Brain microvascular endothelial cell (primary cell): Measurements from ENCODE around the gene HNRNPDL.
A peak's percentile ranks its signal among the peaks of the same experiment; 100 is the strongest.

Experiments used
- DNase-seq: peaks from one replicate; pipeline ENCODE4 v3.0.0-alpha.2; 2020
- H3K27ac ChIP-seq: fragments of 250-450 bp; sonication (Bioruptor Pico); 2 replicates; pipeline ENCODE4 v1.5.1; 2020; ENCODE audit warnings: mild to moderate bottlenecking, moderate library complexity
- H3K27me3 ChIP-seq: fragments of 250-450 bp; sonication (Bioruptor Pico); replicated peaks from 2 replicates; pipeline ENCODE4 v1.5.1; 2020; ENCODE audit warnings: mild to moderate bottlenecking
- H3K36me3 ChIP-seq: fragments of 250-450 bp; sonication (Bioruptor Pico); replicated peaks from 2 replicates; pipeline ENCODE4 v1.5.1; 2020; ENCODE audit warnings: mild to moderate bottlenecking
- H3K4me3 ChIP-seq: 2 replicates; pipeline ENCODE4 v1.5.1; 2011; ENCODE audit warnings: low read depth, mild to moderate bottlenecking, control low read depth, low read length, moderate library complexity
- in situ Hi-C: cut with HindIII; loops from 2 replicates; pipeline ENCODE4 v1.10.0; 2017; ENCODE audit warnings: low sequenced_read_pairs, low pct_ligation_motif_present
- TF ChIP-seq, protein P1 (sequence below): IDR thresholded peaks from 2 replicates; pipeline ENCODE4 v1.5.1; 2011; ENCODE audit warnings: low read depth, mild to moderate bottlenecking, moderate library complexity, low read length, control low read depth, inconsistent platforms; ENCODE audit errors: missing control alignments

HNRNPDL gene

GRCh38 chr4:82430964-82431745, 893 bp upstream of the HNRNPDL start:
- TF ChIP-seq, protein P1, sequence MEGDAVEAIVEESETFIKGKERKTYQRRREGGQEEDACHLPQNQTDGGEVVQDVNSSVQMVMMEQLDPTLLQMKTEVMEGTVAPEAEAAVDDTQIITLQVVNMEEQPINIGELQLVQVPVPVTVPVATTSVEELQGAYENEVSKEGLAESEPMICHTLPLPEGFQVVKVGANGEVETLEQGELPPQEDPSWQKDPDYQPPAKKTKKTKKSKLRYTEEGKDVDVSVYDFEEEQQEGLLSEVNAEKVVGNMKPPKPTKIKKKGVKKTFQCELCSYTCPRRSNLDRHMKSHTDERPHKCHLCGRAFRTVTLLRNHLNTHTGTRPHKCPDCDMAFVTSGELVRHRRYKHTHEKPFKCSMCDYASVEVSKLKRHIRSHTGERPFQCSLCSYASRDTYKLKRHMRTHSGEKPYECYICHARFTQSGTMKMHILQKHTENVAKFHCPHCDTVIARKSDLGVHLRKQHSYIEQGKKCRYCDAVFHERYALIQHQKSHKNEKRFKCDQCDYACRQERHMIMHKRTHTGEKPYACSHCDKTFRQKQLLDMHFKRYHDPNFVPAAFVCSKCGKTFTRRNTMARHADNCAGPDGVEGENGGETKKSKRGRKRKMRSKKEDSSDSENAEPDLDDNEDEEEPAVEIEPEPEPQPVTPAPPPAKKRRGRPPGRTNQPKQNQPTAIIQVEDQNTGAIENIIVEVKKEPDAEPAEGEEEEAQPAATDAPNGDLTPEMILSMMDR, result no peak
- peaks cover 23% of the 10 kb centered on the region for H3K36me3 ChIP-seq
- H3K4me3 ChIP-seq, result peak overlapping the region; percentile 85
- H3K27me3 ChIP-seq, result no peaks in the 10 kb centered on the region
- H3K27ac ChIP-seq, result peak overlapping the region; percentile 91
- in situ Hi-C loops, result no loop called here
- DNase-seq, result peak; percentile 16

DNA sequence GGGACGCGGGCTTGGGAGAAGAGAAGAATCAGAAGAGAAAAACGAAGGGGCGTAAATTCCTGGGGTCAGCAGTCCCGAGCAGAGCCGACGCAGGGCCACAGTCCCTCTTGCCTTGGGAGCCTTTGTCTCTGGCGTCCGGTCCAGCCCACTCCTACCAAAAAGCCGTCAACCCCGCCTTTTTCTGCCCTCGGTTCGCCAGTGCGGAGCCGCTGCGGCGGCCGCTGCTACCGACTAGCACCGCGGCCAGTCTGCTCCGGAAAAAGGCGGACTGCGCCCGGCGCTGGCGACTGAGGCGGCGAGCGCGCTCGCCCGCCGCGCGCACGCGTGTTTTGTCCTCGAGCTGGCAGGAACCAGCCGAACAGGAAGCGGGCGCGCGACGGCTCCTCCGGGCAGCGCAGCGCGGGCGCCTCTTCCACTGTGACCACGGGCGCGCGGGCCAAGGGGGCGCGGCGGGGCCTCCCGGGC, 502 bp downstream of the HNRNPDL start:
- peaks cover 37% of the 10 kb centered on the region for H3K36me3 ChIP-seq
- in situ Hi-C loops, result loop anchor here (10.0 kb wide), 1 partner anchor 55 kb away; the partner anchor contains the start of gene HNRNPD
- peak; percentile 13 for DNase-seq
- peak overlapping the region; percentile 85 for H3K4me3 ChIP-seq
- H3K27me3 ChIP-seq, result no peaks in the 10 kb centered on the region
- H3K27ac ChIP-seq, result peak overlapping the region; percentile 91
- TF ChIP-seq, protein P1, result no peak

DNA sequence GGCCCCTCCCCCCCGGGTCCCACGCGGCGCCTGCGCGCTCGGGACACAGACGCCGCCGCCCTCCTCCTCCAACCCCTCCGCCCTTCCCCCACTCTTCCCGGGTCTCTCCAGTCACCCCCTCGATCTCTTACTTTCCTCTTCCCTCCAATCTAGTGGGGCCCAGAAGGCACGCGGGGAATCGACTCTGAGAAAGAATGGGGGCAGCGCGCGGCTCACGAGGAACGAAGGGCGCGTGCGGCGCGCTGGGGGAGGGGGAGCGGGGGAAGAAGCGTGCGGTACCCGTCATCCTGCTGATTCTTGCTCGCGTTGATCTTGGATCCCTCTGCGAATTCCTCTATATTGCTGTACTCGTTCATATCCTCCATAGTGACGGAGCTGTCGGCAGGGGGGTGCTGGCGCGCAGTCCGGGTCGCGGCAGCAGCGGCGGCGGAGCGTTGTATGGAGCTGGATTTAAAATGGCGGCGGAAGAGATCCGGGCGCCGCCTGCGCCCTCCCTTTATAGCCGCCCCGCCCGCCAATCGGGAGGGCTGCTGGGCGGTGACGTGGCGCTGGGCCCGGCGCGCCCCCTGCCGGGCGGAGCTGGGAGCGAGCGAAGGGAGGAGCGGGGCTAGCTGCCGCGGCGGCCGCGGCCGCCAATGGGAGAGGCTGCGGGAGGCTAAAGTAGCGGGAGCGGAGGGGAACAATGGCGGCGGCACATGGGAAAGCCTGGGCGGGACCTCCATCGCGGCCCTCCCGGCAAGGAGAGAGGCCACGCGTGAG, 1.1 kb downstream of the HNRNPDL start:
- in situ Hi-C loops, result loop anchor here (10.0 kb wide), 1 partner anchor 54 kb away; the partner anchor contains the start of gene HNRNPD
- Histone ChIP-seq H3K4me3 (peak overlapping the region; percentile 93), H3K27me3 (no peaks in the 10 kb centered on the region), H3K36me3 (peaks cover 43% of the 10 kb centered on the region), H3K27ac (peak overlapping the region; percentile 91)
- peak; percentile 86 for DNase-seq
- TF ChIP-seq, protein P1, result peak; percentile 58

DNA sequence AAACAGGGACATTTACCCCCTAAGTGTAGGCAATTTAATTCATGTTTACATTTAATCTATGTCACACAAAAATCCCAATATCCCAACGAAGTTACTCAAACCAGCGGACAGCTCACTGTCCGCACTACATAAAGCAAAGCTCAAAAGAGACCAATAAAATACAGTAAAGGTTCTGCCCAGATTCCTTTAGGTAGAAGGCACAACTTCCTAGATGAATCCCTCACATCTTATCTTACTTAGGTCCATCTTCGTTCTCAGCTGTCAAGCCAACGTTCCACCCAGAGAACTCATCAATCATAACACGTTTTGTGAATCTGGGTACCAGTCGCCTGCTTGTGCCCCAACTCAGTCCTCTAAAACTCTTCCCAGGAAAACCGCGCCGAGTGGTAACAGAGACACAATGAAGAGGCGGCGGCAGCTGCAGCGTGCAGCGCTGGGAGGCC, 1.7 kb downstream of the HNRNPDL start:
- H3K27me3 ChIP-seq, result no peaks in the 10 kb centered on the region
- no peak for DNase-seq
- H3K36me3 ChIP-seq, result peaks cover 49% of the 10 kb centered on the region
- TF ChIP-seq, protein P1, result no peak
- in situ Hi-C loops, result loop anchor here (10.0 kb wide), 1 partner anchor 54 kb away; the partner anchor contains the start of gene HNRNPD
- H3K4me3 ChIP-seq, result peak overlapping the region; percentile 93
- peak overlapping the region; percentile 91 for H3K27ac ChIP-seq

DNA sequence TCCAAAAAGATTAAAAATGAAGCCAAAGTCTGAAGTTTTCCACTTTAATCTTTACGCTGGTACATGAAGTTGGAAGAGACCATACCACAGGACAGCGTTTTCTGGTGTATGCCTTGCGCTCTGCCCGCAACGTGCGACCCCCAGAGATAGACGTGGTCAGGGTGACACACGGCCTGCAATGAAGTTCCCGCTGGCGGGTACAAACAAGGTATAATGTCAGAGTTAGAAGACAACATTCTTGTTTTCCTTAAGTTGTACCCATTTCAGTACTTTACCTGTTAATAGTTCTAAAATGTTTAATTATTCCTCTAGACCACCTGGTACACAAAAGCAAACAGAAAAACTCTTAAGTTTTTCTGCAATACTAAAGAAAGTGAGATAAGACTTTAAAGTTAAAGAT, 4.8 kb downstream of the HNRNPDL start:
- Histone ChIP-seq H3K4me3 (no peak overlapping the region), H3K27ac (no peak overlapping the region), H3K27me3 (no peaks in the 10 kb centered on the region), H3K36me3 (peaks cover 55% of the 10 kb centered on the region)
- in situ Hi-C loops, result loop anchor here (10.0 kb wide), 1 partner anchor 51 kb away; the partner anchor contains the start of gene HNRNPD
- no peak for DNase-seq
- TF ChIP-seq, protein P1, result no peak
